Lung (tissue), 12 donors: ENCODE measurements around the gene UQCR11. TPM values are rescaled to one million over a fixed set of nuclear protein-coding genes. Genes with fewer than 3 reads are reported as not detected.
A peak's percentile ranks its signal among the peaks of the same experiment; 100 is the strongest.

ENCODE experiments used
- ATAC-seq: fragments of 200-7000 bp; cut with Tn5 transposase; one replicate; pipeline ENCODE4 v1.9.1; 2020; ENCODE audit warnings: moderate number of reproducible peaks; ENCODE audit not compliant: insufficient read depth, low FRiP score
- DNase-seq, 3 donors: peaks; one replicate each; pipeline ENCODE4 v3.0.0-alpha.2; 2013 to 2017
- H3K27ac ChIP-seq, 2 donors: one replicate each; pipeline ENCODE4 v1.5.1; 2013; ENCODE audit warnings: mild to moderate bottlenecking in 2 of 2, moderate library complexity in 2 of 2, control low read depth in 1 of 2, inconsistent platforms in 1 of 2, low read depth in 1 of 2, low read length in 1 of 2
- H3K27me3 ChIP-seq, 3 donors: one replicate each; pipeline ENCODE4 v1.5.1; 2013; ENCODE audit warnings: low read length in 2 of 3; ENCODE audit not compliant: control insufficient read depth in 3 of 3, insufficient read depth in 3 of 3
- H3K36me3 ChIP-seq, 4 donors: one replicate each; pipeline ENCODE4 v1.5.1; 2013; ENCODE audit warnings: low read length in 4 of 4, mild to moderate bottlenecking in 1 of 4, moderate library complexity in 1 of 4; ENCODE audit not compliant: control insufficient read depth in 4 of 4, insufficient read depth in 4 of 4
- H3K4me1 ChIP-seq, 5 donors: one replicate each; pipeline ENCODE4 v1.5.1; 2013; ENCODE audit warnings: low read length in 5 of 5, mild to moderate bottlenecking in 2 of 5, moderate library complexity in 1 of 5; ENCODE audit not compliant: control insufficient read depth in 5 of 5, insufficient read depth in 5 of 5
- H3K4me3 ChIP-seq: one replicate; pipeline ENCODE4 v1.5.1; 2013; ENCODE audit warnings: mild to moderate bottlenecking, control low read depth, moderate library complexity
- H3K9ac ChIP-seq, 2 donors: one replicate each; pipeline ENCODE4 v1.5.1; 2013; ENCODE audit warnings: low read length in 2 of 2, control low read depth in 1 of 2; ENCODE audit not compliant: insufficient read depth in 1 of 2
- H3K9me3 ChIP-seq, 4 donors: one replicate each; pipeline ENCODE4 v1.5.1; 2013; ENCODE audit warnings: low read length in 3 of 4, mild to moderate bottlenecking in 1 of 4, moderate library complexity in 1 of 4; ENCODE audit not compliant: control insufficient read depth in 4 of 4, insufficient read depth in 3 of 4
- WGBS, 2 donors: extraction: QIAGEN DNeasy Blood & Tissue Kit; methylation state at CpG; one replicate each; pipeline ENCODE4 v1.1.7; 2013; 5-methylcytosine and 5-hydroxymethylcytosine counted together
- polyA plus RNA-seq, 2 donors: library from polyadenylated mRNA; stranded (reverse); fragments of 200-250 nt; gene quantifications; one replicate each; pipeline ENCODE4 v1.2.1, GENCODE V29; 2013
- total RNA-seq, 2 donors: library from RNA; depleted of rRNA in 1 of 2; stranded (reverse); fragments of >200 nt in 1 of 2; gene quantifications; one replicate each; pipeline ENCODE4 v1.2.1, GENCODE V29; 2014 to 2021
- TF ChIP-seq, protein P1 (sequence below): IDR thresholded peaks from 2 replicates; pipeline ENCODE4 v1.5.1; 2012; ENCODE audit warnings: mild to moderate bottlenecking; ENCODE audit errors: control extremely low read depth, extremely low read depth
- donor health status: control.
- donor health status: control.
- donor health status: Bipolar disorder and iron deficiency.
- donor health status: healthy.
- donor health status: DM: yes; HTN: yes; CAD: no.

UQCR11 gene
- total and polyA plus RNA-seq, 4 donors: 35.4 to 225 (median 127) TPM

- H3K27ac ChIP-seq: no peak overlapping the region
- peaks cover 0 to 33% (median 4%) of the 10 kb centered on the region in 4 donors for H3K36me3 ChIP-seq
- WGBS, 2 donors: 91% methylated on average over 20 of the region's 20 CpGs
- H3K9me3 ChIP-seq: no peaks in the 10 kb centered on the region
- no peak for DNase-seq
- H3K9ac ChIP-seq: peak overlapping the region in 1 of 2 donors; percentile 3
- no peak overlapping the region for H3K4me3 ChIP-seq
- H3K4me1 ChIP-seq: peaks cover 0 to 13% (median 3%) of the 10 kb centered on the region in 5 donors
- no peak for ATAC-seq
- no peaks in the 10 kb centered on the region for H3K27me3 ChIP-seq
- TF ChIP-seq, protein P1, sequence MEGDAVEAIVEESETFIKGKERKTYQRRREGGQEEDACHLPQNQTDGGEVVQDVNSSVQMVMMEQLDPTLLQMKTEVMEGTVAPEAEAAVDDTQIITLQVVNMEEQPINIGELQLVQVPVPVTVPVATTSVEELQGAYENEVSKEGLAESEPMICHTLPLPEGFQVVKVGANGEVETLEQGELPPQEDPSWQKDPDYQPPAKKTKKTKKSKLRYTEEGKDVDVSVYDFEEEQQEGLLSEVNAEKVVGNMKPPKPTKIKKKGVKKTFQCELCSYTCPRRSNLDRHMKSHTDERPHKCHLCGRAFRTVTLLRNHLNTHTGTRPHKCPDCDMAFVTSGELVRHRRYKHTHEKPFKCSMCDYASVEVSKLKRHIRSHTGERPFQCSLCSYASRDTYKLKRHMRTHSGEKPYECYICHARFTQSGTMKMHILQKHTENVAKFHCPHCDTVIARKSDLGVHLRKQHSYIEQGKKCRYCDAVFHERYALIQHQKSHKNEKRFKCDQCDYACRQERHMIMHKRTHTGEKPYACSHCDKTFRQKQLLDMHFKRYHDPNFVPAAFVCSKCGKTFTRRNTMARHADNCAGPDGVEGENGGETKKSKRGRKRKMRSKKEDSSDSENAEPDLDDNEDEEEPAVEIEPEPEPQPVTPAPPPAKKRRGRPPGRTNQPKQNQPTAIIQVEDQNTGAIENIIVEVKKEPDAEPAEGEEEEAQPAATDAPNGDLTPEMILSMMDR: no peak
These were observed 44.7 kb upstream of the UQCR11 start for GRCh38 chr19:1649706-1650649.

GRCh38 chr19:1648920-1649541 is 43.8 kb upstream of the UQCR11 start:
- TF ChIP-seq, protein P1: no peak
- Histone ChIP-seq H3K9ac (no peak overlapping the region), H3K4me3 (no peak overlapping the region), H3K27me3 (no peaks in the 10 kb centered on the region), H3K27ac (no peak overlapping the region), H3K36me3 (peaks cover 0 to 39% (median 6%) of the 10 kb centered on the region in 4 donors), H3K9me3 (no peaks in the 10 kb centered on the region), H3K4me1 (peaks cover 0 to 13% (median 3%) of the 10 kb centered on the region in 5 donors)
- WGBS, 2 donors: 81 to 90% methylated on average over 20 to 23 of the region's 23 CpGs
- ATAC-seq (no peak), DNase-seq (no peak)

- 84 to 86% methylated on average over 10 of the region's 10 CpGs for WGBS, 2 donors
- H3K36me3 ChIP-seq: peaks cover 0 to 42% (median 7%) of the 10 kb centered on the region in 4 donors
- TF ChIP-seq, protein P1: no peak
These were observed 43.2 kb upstream of the UQCR11 start for GRCh38 chr19:1648459-1648849.

More at GRCh38 chr19:1648459-1648849, 43.2 kb upstream of the UQCR11 start:
- no peak for ATAC-seq
- DNase-seq: no peak
- no peaks in the 10 kb centered on the region for H3K27me3 ChIP-seq
- no peak overlapping the region for H3K27ac ChIP-seq
- H3K9me3 ChIP-seq: no peaks in the 10 kb centered on the region
- H3K4me1 ChIP-seq: peaks cover 0 to 13% (median 3%) of the 10 kb centered on the region in 5 donors
- no peak overlapping the region for H3K9ac ChIP-seq
- no peak overlapping the region for H3K4me3 ChIP-seq
